Hepatocyte (in vitro differentiated cells): ENCODE results near the gene DALRD3. TPM values are rescaled to one million over a fixed set of nuclear protein-coding genes. Genes with fewer than 3 reads are reported as not detected.

Experiments
- DNase-seq: peaks from one replicate; pipeline ENCODE4 v3.0.0-alpha.2; 2016; ENCODE audit warnings: low spot score
- H2AFZ ChIP-seq: fragments of 200-600 bp; sonication (generic); 2 replicates; pipeline ENCODE4 v1.6.0; 2016; ENCODE audit warnings: antibody characterized with exemption, mild to moderate bottlenecking
- H3K27ac ChIP-seq: fragments of 200-600 bp; sonication (generic); 2 replicates; pipeline ENCODE4 v1.5.1; 2016; ENCODE audit warnings: mild to moderate bottlenecking
- H3K27me3 ChIP-seq: fragments of 200-600 bp; sonication (generic); 2 replicates; pipeline ENCODE4 v1.6.1; 2016
- H3K36me3 ChIP-seq: fragments of 200-600 bp; sonication (generic); replicated peaks from 2 replicates; pipeline ENCODE4 v1.5.1; 2016; ENCODE audit warnings: low read depth; ENCODE audit not compliant: insufficient read depth
- H3K4me1 ChIP-seq: fragments of 200-600 bp; sonication (generic); 2 replicates; pipeline ENCODE4 v1.5.1; 2016; ENCODE audit warnings: mild to moderate bottlenecking, moderate library complexity; ENCODE audit not compliant: insufficient read depth
- H3K4me2 ChIP-seq: fragments of 200-600 bp; sonication (generic); 2 replicates; pipeline ENCODE4 v1.6.0; 2016
- H3K4me3 ChIP-seq: fragments of 200-600 bp; sonication (generic); 2 replicates; pipeline ENCODE4 v1.5.1; 2016; ENCODE audit warnings: mild to moderate bottlenecking
- H3K79me2 ChIP-seq: fragments of 200-600 bp; sonication (generic); 2 replicates; pipeline ENCODE4 v1.6.0; 2017; ENCODE audit warnings: mild to moderate bottlenecking
- H3K9me2 ChIP-seq: fragments of 200-600 bp; sonication (generic); replicated peaks from 2 replicates; pipeline ENCODE4 v1.6.0; 2017; ENCODE audit warnings: mild to moderate bottlenecking; ENCODE audit not compliant: insufficient read depth
- H3K9me3 ChIP-seq: fragments of 200-600 bp; sonication (generic); 2 replicates; pipeline ENCODE4 v1.5.1; 2016; ENCODE audit warnings: low read depth, mild to moderate bottlenecking
- H4K20me1 ChIP-seq: fragments of 200-600 bp; sonication (generic); 2 replicates; pipeline ENCODE4 v1.6.0; 2016; ENCODE audit warnings: mild to moderate bottlenecking; ENCODE audit not compliant: insufficient read depth, poor library complexity, severe bottlenecking
- EZH2 ChIP-seq: fragments of 200-600 bp; sonication (generic); IDR thresholded peaks from 2 replicates; pipeline ENCODE4 v1.6.1; 2016; ENCODE audit warnings: antibody characterized with exemption, mild to moderate bottlenecking, borderline replicate concordance
- EZH2phosphoT487 ChIP-seq: fragments of 200-600 bp; sonication (generic); IDR thresholded peaks from one replicate; pipeline ENCODE4 v1.6.1; 2018; ENCODE audit warnings: antibody characterized with exemption, mild to moderate bottlenecking, low read depth, moderate library complexity; ENCODE audit not compliant: unreplicated experiment, severe bottlenecking
- whole genome bisulfite sequencing: methylation state at CpG from one replicate; pipeline ENCODE4 v1.1.6; 2016; ENCODE audit warnings: low lambda C conversion rate; ENCODE audit errors: missing lambda C conversion rate; 5-methylcytosine and 5-hydroxymethylcytosine counted together
- polyA plus RNA-seq: library from polyadenylated mRNA; unstranded; fragments of >200 nt; fragmentation: Nextera tagmentation; extraction: Ambion mirVana; gene quantifications from 2 replicates; pipeline ENCODE4 v1.2.1, GENCODE V29; 2016
- total RNA-seq: library from RNA; depleted of rRNA; stranded (reverse); fragments of >200 nt; gene quantifications from 2 replicates; pipeline ENCODE4 v1.2.3, GENCODE V29; 2014
- TF ChIP-seq, protein P1 (sequence below): fragments of 200-600 bp; sonication (generic); IDR thresholded peaks from 2 replicates; pipeline ENCODE4 v1.5.1; 2016; ENCODE audit warnings: antibody characterized with exemption, mild to moderate bottlenecking; ENCODE audit not compliant: poor library complexity

The DALRD3 gene
- total and polyA plus RNA-seq, 2 experiments from 2014 or later = 27.0 to 29.3 TPM

DNA sequence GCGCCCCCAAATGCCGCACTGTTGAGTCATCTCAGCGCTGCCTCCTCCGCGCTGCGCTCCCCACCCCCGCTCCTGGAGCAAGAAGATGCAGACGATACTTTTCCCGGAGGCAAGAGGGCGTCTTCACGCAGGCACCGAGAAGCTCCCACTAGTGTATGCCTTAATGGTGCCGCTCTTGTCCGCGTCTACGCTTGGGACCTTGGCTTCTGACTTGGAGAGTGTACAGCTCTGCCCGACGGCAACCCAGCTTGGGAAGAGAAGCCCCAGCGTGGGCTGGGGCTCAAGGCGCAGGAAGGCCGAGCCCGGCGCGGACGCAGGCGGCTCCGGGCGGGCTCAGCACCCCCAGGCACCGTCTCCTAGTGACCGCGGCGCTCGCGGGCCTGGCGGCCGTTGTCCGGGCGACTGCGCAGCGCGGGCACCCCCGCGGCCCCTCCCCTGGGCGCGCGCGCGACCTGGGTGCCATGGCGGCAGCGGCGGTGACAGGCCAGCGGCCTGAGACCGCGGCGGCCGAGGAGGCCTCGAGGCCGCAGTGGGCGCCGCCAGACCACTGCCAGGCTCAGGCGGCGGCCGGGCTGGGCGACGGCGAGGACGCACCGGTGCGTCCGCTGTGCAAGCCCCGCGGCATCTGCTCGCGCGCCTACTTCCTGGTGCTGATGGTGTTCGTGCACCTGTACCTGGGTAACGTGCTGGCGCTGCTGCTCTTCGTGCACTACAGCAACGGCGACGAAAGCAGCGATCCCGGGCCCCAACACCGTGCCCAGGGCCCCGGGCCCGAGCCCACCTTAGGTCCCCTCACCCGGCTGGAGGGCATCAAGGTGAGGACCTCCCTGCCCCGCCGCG, 28.4 kb downstream of the DALRD3 start, which contains the start of gene P4HTM:
TSS of gene P4HTM (plus strand) at position 446 of the 840 bp plus-strand sequence. CDS start at position 462, 16 bp downstream.
- H3K27me3 ChIP-seq = no peaks in the 10 kb centered on the region
- no peaks in the 10 kb centered on the region for H3K36me3 ChIP-seq
- peaks cover 48% of the 10 kb centered on the region for H3K79me2 ChIP-seq
- peak within 1 kb of the TSS; percentile 97 for H3K4me3 ChIP-seq
- 1% methylated on average over 60 of the region's 91 CpGs for WGBS
- H4K20me1 ChIP-seq = no peaks in the 10 kb centered on the region
- peak within 1 kb of the TSS; percentile 97 for H2AFZ ChIP-seq
- peak; percentile 94 for DNase-seq
- H3K9me2 ChIP-seq = no peaks in the 10 kb centered on the region
- no peaks in the 10 kb centered on the region for H3K9me3 ChIP-seq
- H3K4me2 ChIP-seq = peak within 1 kb of the TSS; percentile 99
- TF ChIP-seq, protein P1, sequence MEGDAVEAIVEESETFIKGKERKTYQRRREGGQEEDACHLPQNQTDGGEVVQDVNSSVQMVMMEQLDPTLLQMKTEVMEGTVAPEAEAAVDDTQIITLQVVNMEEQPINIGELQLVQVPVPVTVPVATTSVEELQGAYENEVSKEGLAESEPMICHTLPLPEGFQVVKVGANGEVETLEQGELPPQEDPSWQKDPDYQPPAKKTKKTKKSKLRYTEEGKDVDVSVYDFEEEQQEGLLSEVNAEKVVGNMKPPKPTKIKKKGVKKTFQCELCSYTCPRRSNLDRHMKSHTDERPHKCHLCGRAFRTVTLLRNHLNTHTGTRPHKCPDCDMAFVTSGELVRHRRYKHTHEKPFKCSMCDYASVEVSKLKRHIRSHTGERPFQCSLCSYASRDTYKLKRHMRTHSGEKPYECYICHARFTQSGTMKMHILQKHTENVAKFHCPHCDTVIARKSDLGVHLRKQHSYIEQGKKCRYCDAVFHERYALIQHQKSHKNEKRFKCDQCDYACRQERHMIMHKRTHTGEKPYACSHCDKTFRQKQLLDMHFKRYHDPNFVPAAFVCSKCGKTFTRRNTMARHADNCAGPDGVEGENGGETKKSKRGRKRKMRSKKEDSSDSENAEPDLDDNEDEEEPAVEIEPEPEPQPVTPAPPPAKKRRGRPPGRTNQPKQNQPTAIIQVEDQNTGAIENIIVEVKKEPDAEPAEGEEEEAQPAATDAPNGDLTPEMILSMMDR = peak; percentile 37
- no peak for TF ChIP-seq EZH2phosphoT487
- peaks cover 14% of the 10 kb centered on the region for H3K4me1 ChIP-seq
- H3K27ac ChIP-seq = peak within 1 kb of the TSS; percentile 98

DNA sequence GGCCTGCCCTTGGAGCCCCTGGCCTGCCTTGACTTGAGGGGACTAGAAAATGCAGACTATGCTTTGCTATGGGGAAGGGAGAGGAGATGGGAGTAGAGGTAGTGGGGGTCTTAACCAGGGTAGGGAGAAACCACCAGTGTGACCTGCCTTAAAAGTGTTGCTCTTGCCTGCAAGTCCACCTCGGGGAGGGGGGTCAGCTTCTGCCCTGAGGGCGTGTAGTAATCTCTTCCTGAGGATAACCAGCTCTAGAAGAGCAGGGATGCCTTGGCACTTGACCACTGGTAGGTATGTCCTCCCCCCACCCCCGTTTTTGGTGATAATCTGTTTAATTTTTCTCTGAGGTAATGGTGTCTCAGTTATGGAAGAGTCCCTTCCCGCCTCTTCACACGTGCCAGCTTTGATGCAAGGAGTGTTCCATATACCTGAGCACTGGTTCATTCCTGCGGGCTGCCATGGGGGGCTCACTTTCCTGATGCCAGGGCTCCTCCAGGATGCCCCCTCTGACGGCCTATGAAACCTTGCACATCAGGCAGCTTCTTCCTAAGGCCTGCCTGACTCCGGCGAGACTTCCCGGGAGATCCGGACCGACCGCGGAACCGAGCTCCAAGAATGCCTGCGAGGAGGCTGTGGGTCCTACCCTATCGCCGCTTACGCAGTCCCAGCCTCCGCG, 29.1 kb downstream of the DALRD3 start:
- WGBS = 8% methylated on average over 21 of the region's 21 CpGs
- Histone ChIP-seq H3K79me2 (peaks cover 48% of the 10 kb centered on the region), H3K4me2 (peak overlapping the region; percentile 99), H3K36me3 (no peaks in the 10 kb centered on the region), H3K9me3 (no peaks in the 10 kb centered on the region), H4K20me1 (no peaks in the 10 kb centered on the region), H3K4me1 (peaks cover 14% of the 10 kb centered on the region), H3K4me3 (peak overlapping the region; percentile 97), H2AFZ (peak overlapping the region; percentile 77), H3K27me3 (no peaks in the 10 kb centered on the region), H3K27ac (peak overlapping the region; percentile 98), H3K9me2 (no peaks in the 10 kb centered on the region)
- peak; percentile 45 for DNase-seq
- no peak for TF ChIP-seq EZH2
- no peak for TF ChIP-seq EZH2phosphoT487

DNA sequence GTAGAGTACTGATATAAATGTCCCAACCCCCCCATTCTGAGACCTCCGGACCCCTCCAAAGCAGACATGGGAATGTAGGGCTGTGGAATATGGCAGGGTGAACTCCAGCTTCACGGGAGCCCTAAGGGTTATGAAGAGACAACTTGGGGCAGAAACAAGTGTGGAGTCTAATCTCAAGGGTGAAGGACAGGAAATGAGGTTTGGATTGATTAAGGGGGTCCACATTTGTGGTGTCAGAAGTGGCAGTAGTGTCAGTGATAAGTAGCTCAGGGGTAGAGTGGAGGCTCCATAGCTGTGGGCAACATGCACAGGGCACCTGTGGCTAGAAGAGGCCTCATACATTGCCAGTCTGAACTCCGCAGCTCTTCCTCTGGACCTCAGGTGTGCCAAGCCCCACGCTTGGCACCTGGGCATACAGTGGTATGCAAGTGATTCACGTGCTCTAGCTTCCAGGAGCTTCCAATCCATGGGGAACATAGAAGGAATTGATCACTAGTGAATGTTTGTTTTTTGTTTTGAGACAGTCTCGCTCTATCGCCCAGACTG, 32.5 kb downstream of the DALRD3 start:
- Histone ChIP-seq H3K4me1 (peaks cover 7% of the 10 kb centered on the region), H2AFZ (no peak overlapping the region), H3K4me3 (no peak overlapping the region), H4K20me1 (no peaks in the 10 kb centered on the region), H3K27ac (no peak overlapping the region), H3K9me2 (no peaks in the 10 kb centered on the region), H3K9me3 (no peaks in the 10 kb centered on the region), H3K36me3 (no peaks in the 10 kb centered on the region), H3K4me2 (no peak overlapping the region), H3K79me2 (peaks cover 17% of the 10 kb centered on the region), H3K27me3 (no peaks in the 10 kb centered on the region)
- no peak for DNase-seq
- 96% methylated on average over 7 of the region's 7 CpGs for WGBS
- TF ChIP-seq EZH2 = no peak
- TF ChIP-seq, protein P1 = no peak
- no peak for TF ChIP-seq EZH2phosphoT487

- Histone ChIP-seq H3K4me3 (no peak overlapping the region), H3K9me3 (no peaks in the 10 kb centered on the region), H3K27ac (no peak overlapping the region), H3K9me2 (no peaks in the 10 kb centered on the region), H3K4me2 (no peak overlapping the region), H2AFZ (no peak overlapping the region), H3K4me1 (peaks cover 7% of the 10 kb centered on the region), H3K27me3 (no peaks in the 10 kb centered on the region), H4K20me1 (no peaks in the 10 kb centered on the region), H3K79me2 (peaks cover 10% of the 10 kb centered on the region), H3K36me3 (no peaks in the 10 kb centered on the region)
- DNase-seq = no peak
- TF ChIP-seq EZH2 = no peak
- TF ChIP-seq, protein P1 = no peak
- TF ChIP-seq EZH2phosphoT487 = no peak
Observed at GRCh38 chr3:48984663-48985062, 33.7 kb downstream of the DALRD3 start.
